ENCODE measurements around the gene HDGFL1.
A peak's percentile ranks its signal among the peaks of the same experiment; 100 is the strongest.

HDGFL1 gene

GRCh38 chr6:22598339-22598738, 29.0 kb downstream of the HDGFL1 start:
- no peak; the same call in 2 of the 3 replicates for ATAC-seq
- TF ChIP-seq OSR1 (CRISPR knock-in tag; IDR thresholded peaks at IDR 0.05): no peak

DNA sequence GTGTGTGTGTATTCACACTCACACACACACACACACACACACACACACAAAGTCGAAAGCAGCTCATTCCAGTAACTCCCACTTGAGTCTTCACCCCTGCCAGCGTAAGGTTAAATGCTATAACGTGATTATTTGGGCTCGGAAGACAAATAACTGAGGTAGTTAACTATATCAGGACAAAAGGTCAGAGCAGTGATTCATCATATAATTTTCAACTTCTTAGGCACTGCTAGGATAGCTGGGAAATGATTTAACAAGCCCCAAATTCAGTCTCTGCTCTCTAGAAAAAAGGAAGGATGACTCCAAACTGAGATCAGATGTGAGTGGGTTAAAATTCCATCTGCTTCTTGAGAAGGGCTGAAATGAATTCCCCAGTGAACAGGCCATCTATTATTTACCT, 30.7 kb downstream of the HDGFL1 start:
- peak; percentile 44 for ATAC-seq
- TF ChIP-seq ZC3H10 (CRISPR knock-in tag; IDR thresholded peaks at IDR 0.05): no peak
- peak; percentile 59; the same call in 1 of the 2 replicates for TF ChIP-seq ZFP3 (CRISPR knock-in tag; IDR thresholded peaks at IDR 0.05)
- peak; percentile 6; the same call in 1 of the 2 replicates for TF ChIP-seq ISL1 (CRISPR knock-in tag; IDR thresholded peaks at IDR 0.05)

- ATAC-seq: no peak
- TF ChIP-seq TCF4 (CRISPR knock-in tag; IDR thresholded peaks at IDR 0.05; ENCODE audit: borderline replicate concordance) (no peak), SNAI2 (CRISPR knock-in tag; IDR thresholded peaks at IDR 0.05) (no peak), ISL1 (CRISPR knock-in tag; IDR thresholded peaks at IDR 0.05) (no peak), OSR1 (CRISPR knock-in tag; IDR thresholded peaks at IDR 0.05) (no peak), ZNF565 (CRISPR knock-in tag; conservative IDR thresholded peaks at IDR 0.05; ENCODE audit: low read depth) (no peak), POU6F1 (CRISPR knock-in tag; IDR thresholded peaks at IDR 0.05; ENCODE audit: borderline replicate concordance, low read depth) (no peak), ZNF8 (CRISPR knock-in tag; IDR thresholded peaks at IDR 0.05) (no peak), PPARA (CRISPR knock-in tag; IDR thresholded peaks at IDR 0.05; ENCODE audit: borderline replicate concordance) (no peak), GLIS3 (CRISPR knock-in tag; IDR thresholded peaks at IDR 0.05) (no peak), ZNF70 (CRISPR knock-in tag; IDR thresholded peaks at IDR 0.05) (no peak), ZFP30 (CRISPR knock-in tag; IDR thresholded peaks at IDR 0.05) (no peak)
- TF ChIP-seq, protein P1, sequence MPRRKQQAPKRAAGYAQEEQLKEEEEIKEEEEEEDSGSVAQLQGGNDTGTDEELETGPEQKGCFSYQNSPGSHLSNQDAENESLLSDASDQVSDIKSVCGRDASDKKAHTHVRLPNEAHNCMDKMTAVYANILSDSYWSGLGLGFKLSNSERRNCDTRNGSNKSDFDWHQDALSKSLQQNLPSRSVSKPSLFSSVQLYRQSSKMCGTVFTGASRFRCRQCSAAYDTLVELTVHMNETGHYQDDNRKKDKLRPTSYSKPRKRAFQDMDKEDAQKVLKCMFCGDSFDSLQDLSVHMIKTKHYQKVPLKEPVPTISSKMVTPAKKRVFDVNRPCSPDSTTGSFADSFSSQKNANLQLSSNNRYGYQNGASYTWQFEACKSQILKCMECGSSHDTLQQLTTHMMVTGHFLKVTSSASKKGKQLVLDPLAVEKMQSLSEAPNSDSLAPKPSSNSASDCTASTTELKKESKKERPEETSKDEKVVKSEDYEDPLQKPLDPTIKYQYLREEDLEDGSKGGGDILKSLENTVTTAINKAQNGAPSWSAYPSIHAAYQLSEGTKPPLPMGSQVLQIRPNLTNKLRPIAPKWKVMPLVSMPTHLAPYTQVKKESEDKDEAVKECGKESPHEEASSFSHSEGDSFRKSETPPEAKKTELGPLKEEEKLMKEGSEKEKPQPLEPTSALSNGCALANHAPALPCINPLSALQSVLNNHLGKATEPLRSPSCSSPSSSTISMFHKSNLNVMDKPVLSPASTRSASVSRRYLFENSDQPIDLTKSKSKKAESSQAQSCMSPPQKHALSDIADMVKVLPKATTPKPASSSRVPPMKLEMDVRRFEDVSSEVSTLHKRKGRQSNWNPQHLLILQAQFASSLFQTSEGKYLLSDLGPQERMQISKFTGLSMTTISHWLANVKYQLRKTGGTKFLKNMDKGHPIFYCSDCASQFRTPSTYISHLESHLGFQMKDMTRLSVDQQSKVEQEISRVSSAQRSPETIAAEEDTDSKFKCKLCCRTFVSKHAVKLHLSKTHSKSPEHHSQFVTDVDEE (CRISPR knock-in tag; IDR thresholded peaks at IDR 0.05): no peak
- TF ChIP-seq, protein P2, sequence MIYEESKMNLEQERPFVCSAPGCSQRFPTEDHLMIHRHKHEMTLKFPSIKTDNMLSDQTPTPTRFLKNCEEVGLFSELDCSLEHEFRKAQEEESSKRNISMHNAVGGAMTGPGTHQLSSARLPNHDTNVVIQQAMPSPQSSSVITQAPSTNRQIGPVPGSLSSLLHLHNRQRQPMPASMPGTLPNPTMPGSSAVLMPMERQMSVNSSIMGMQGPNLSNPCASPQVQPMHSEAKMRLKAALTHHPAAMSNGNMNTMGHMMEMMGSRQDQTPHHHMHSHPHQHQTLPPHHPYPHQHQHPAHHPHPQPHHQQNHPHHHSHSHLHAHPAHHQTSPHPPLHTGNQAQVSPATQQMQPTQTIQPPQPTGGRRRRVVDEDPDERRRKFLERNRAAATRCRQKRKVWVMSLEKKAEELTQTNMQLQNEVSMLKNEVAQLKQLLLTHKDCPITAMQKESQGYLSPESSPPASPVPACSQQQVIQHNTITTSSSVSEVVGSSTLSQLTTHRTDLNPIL (CRISPR knock-in tag; IDR thresholded peaks at IDR 0.05; ENCODE audit: low read depth): no peak
- TF ChIP-seq, protein P3, sequence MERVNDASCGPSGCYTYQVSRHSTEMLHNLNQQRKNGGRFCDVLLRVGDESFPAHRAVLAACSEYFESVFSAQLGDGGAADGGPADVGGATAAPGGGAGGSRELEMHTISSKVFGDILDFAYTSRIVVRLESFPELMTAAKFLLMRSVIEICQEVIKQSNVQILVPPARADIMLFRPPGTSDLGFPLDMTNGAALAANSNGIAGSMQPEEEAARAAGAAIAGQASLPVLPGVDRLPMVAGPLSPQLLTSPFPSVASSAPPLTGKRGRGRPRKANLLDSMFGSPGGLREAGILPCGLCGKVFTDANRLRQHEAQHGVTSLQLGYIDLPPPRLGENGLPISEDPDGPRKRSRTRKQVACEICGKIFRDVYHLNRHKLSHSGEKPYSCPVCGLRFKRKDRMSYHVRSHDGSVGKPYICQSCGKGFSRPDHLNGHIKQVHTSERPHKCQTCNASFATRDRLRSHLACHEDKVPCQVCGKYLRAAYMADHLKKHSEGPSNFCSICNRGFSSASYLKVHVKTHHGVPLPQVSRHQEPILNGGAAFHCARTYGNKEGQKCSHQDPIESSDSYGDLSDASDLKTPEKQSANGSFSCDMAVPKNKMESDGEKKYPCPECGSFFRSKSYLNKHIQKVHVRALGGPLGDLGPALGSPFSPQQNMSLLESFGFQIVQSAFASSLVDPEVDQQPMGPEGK (CRISPR knock-in tag; IDR thresholded peaks at IDR 0.05; ENCODE audit: borderline replicate concordance): no peak
Observed at GRCh38 chr6:22601984-22602383, 32.6 kb downstream of the HDGFL1 start.

- TF ChIP-seq POU6F1 (CRISPR knock-in tag; IDR thresholded peaks at IDR 0.05; ENCODE audit: borderline replicate concordance, low read depth) (no peak), RARB (CRISPR knock-in tag; IDR thresholded peaks at IDR 0.05) (no peak), ZFP30 (CRISPR knock-in tag; IDR thresholded peaks at IDR 0.05) (no peak), ISL1 (CRISPR knock-in tag; IDR thresholded peaks at IDR 0.05) (no peak), TOX (CRISPR knock-in tag; IDR thresholded peaks at IDR 0.05; ENCODE audit: borderline replicate concordance) (no peak), ZNF70 (CRISPR knock-in tag; IDR thresholded peaks at IDR 0.05) (no peak), CSDC2 (CRISPR knock-in tag; IDR thresholded peaks at IDR 0.05) (no peak), ARNTL (CRISPR knock-in tag; IDR thresholded peaks at IDR 0.05; ENCODE audit: borderline replicate concordance, low read depth) (no peak)
- no peak for ATAC-seq
Observed at GRCh38 chr6:22605736-22606135, 36.4 kb downstream of the HDGFL1 start.

Data from SK-N-SH treated with all-trans-retinoic acid at 6 μM for 48 hours (cell line).